ENCODE measurements around the gene GRIP2. TPM values are rescaled to one million over a fixed set of nuclear protein-coding genes. Genes with fewer than 3 reads are reported as not detected.

The GRIP2 gene
- total and polyA plus RNA-seq, 2 donors (not counting 3 experiments of a cell fraction or from before 2014, with no cell fraction given), result not detected

DNA sequence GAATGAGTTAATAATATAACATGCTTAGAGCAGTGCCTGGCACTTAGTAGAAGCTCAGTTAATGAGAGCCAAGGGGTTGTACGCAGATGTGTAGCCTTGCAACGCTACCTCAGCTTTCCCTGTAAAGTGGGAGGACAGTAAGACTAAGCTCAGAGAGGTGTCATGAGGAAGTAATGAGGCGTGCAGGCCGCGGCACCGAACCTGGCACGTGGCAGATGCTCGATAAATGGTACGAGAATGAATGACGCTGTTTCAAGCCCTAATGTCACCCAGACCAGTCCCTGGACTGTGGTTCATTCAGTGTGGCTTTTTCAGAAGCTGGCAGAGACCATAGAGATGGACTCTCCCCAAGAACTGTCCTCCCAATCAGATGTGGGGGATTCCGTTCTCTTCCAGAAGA, 21.2 kb downstream of the GRIP2 start:
- Histone ChIP-seq H3K4me3 (replicated peaks in 1 of 3; ENCODE audit: insufficient read depth in 1 of 3, low read depth in 1 of 3, low read length in 3 of 3) (no peak overlapping the region), H3K36me3 (ENCODE audit: control insufficient read depth in 2 of 2, extremely low read depth in 1 of 2, insufficient read depth in 2 of 2, low read length in 2 of 2) (no peaks in the 10 kb centered on the region), H3K27me3 (ENCODE audit: control insufficient read depth in 2 of 2, insufficient read depth in 2 of 2, low read length in 2 of 2) (no peaks in the 10 kb centered on the region), H4K20me1 (replicated peaks; ENCODE audit: control insufficient read depth, extremely low read depth, insufficient read depth, low read length) (no peaks in the 10 kb centered on the region), H3K4me1 (ENCODE audit: control insufficient read depth, extremely low read depth, insufficient read depth, low read length) (no peaks in the 10 kb centered on the region), H3K79me2 (ENCODE audit: control insufficient read depth, insufficient read depth, low read length) (no peaks in the 10 kb centered on the region), H3K9me3 (replicated peaks; ENCODE audit: control insufficient read depth, insufficient read depth, low read length) (no peaks in the 10 kb centered on the region), H2AFZ (ENCODE audit: low read depth, low read length) (no peak overlapping the region), H3K9me1 (replicated peaks; ENCODE audit: control insufficient read depth, extremely low read depth, insufficient read depth, low read length) (no peaks in the 10 kb centered on the region), H3K4me2 (ENCODE audit: insufficient read depth, low read length) (no peak overlapping the region), H3K27ac (ENCODE audit: insufficient read depth, low read depth, low read length) (no peak overlapping the region), H3K9ac (replicated peaks; ENCODE audit: extremely low read depth, insufficient read depth, low read length) (no peak overlapping the region)
- TF ChIP-seq EZH2 (IDR thresholded peaks at IDR 0.05; ENCODE audit: borderline replicate concordance, low read depth, low read length, severe bottlenecking), result no peak
- no peak for TF ChIP-seq POLR2AphosphoS5 (IDR thresholded peaks at IDR 0.05; ENCODE audit: insufficient read depth, low read depth, low read length)
- no peak for TF ChIP-seq JUN (IDR thresholded peaks at IDR 0.05; ENCODE audit: borderline replicate concordance, insufficient read depth, insufficient read length, low read depth)
- TF ChIP-seq, protein P1, sequence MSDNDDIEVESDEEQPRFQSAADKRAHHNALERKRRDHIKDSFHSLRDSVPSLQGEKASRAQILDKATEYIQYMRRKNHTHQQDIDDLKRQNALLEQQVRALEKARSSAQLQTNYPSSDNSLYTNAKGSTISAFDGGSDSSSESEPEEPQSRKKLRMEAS (IDR thresholded peaks at IDR 0.05; ENCODE audit: insufficient read depth, insufficient read length), result no peak
- TF ChIP-seq POLR2A (IDR thresholded peaks at IDR 0.05; ENCODE audit: low read depth, low read length), result no peak
- TF ChIP-seq, protein P2, sequence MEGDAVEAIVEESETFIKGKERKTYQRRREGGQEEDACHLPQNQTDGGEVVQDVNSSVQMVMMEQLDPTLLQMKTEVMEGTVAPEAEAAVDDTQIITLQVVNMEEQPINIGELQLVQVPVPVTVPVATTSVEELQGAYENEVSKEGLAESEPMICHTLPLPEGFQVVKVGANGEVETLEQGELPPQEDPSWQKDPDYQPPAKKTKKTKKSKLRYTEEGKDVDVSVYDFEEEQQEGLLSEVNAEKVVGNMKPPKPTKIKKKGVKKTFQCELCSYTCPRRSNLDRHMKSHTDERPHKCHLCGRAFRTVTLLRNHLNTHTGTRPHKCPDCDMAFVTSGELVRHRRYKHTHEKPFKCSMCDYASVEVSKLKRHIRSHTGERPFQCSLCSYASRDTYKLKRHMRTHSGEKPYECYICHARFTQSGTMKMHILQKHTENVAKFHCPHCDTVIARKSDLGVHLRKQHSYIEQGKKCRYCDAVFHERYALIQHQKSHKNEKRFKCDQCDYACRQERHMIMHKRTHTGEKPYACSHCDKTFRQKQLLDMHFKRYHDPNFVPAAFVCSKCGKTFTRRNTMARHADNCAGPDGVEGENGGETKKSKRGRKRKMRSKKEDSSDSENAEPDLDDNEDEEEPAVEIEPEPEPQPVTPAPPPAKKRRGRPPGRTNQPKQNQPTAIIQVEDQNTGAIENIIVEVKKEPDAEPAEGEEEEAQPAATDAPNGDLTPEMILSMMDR (IDR thresholded peaks at IDR 0.05; ENCODE audit: extremely low read depth in 1 of 2, insufficient read depth in 1 of 2, low read depth in 1 of 2, low read length in 2 of 2), result no peak
- no peak for TF ChIP-seq MYC (IDR thresholded peaks at IDR 0.05; ENCODE audit: low read depth, low read length)
- TF ChIP-seq GATA2 (IDR thresholded peaks at IDR 0.05; ENCODE audit: insufficient read depth, insufficient read length, low read depth, low read length), result no peak
- dilution Hi-C loops (cut with MboI; ENCODE audit: extremely low pct_ligation_motif_present, low sequenced_read_pairs) (no loop called here), intact Hi-C loops (cut with micrococcal nuclease) (no loop called here)
- BruUV-seq (replicated peaks), result no TSS peak
- POLR2A ChIA-PET, result no interaction called here
- no peak for FAIRE-seq
- DNase-seq (ENCODE audit: low read depth, low spot score), result no peak
- CTCF ChIA-PET, result interaction anchor here (0.9 to 1.7 kb wide), 3 partner anchors 10 to 316 kb away, joined by 3 to 6 read pairs (median 3); no protein-coding TSS in a partner anchor

Data from endothelial cell of umbilical vein (primary cell).